Measurements from ENCODE around the gene ATG7.

ATG7 gene

GRCh38 chr3:11554666-11555065, 282.5 kb downstream of the ATG7 start:
- no peak for DNase-seq (ENCODE audit: low spot score)

DNA sequence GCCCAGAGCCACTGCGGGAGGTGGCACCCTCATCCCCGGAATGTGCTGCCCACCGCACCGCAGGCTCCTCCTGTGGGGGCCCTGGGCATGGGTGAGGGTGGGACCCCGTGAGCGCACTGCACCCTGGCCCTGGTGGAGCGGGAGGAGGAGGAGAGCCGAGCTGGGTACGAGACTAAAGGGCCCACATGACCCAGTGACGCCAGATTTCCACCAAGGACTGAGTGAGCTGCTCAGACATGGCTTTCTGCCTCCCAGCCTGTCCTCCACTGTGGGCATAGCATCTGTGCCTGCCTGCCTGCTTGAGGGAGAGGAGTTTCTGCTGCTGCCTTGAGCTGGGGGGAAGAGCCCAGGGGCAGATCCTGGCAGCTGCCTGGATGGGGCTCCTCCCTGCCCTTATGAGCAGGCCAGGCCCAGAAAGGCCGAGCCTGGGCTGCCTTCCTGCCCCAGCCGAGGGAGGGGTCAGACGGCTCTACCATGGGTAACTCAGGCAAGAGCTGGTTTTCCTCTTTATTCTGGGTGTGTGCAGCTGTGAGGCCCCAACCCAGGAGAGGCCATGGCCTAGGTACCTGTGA, 283.1 kb downstream of the ATG7 start:
- DNase-seq (ENCODE audit: low spot score): no peak

DNA sequence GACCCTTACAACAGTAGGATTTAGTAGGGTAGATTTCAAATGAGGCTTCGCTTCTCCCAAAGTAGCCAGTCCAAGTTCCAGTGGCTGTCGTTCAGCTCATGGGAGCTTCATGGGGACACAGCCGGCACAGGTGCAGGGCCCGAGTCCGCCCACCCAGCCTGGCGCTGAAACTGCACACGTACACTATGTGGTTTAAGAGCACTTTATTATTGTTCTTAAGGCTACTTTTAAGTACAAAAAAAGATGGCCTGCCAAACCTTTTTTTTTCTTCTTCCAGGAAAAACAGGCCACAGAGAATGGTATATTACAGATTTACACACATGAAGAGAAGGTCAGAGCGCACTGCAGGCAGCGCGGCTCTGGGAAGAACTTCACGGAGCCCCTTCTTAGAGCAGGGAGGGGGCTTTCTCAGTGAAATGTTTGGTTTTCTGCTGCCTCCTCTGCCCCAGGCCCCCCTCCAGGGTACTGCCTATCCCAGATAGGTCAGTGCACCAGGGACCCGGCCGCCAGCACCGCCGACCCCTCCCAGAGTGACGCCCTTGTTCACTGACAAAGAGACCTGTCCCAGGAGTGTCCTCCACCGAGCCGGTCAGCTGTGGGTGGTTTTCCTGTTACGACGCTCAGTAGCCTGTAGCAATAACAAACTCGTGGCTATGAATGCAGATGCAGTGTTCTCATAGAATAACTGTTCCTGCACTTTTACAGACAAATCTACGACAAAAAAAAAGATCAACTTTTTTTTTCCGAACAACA, 283.9 kb downstream of the ATG7 start:
- no peak for DNase-seq (ENCODE audit: low spot score)

GRCh38 chr3:11556851-11557644, 284.9 kb downstream of the ATG7 start:
- no peak for DNase-seq (ENCODE audit: low spot score)

DNA sequence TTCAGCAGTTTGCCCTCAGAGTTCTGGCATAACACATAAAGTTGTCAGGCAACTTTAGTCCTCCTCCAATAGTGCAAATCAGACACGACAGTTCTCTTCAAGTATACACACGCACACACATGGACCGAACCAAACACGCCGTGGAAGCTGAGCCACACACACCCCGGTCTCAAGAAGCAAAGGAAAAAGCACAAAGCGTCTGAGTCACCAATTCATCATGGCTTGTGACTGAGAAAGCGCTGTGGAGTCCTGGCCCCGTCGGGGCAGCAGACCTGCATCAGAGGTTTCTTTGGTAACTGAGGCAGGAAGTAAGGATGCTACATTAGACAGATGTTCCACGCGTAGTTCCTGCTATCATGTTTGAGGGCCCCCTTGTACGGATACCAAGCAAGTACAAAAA, 285.8 kb downstream of the ATG7 start:
- DNase-seq (ENCODE audit: low spot score): no peak

DNA sequence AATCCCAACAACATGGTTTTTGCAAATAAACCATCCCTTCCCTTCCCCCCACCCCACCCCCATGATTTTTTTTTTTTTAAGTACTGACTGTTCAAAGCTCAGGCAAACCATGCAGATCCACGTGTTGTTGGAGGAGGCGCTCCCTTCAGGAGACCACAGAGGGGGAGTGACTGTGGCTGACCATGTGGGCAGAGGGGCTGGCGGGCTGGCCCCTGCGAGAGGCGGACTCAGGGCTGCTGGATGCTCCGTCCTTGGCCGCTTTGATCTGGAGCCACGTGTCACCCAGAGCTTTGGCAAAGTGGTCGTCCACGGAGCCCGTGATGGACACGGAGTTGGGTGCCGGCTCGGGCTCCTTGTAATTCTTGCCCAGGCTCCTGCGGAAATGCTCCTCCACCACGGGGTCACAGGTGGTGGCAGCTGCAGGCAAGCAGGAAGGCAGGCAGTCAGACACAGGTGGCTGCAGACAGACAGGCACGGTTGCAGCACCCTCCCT, 286.3 kb downstream of the ATG7 start:
- DNase-seq (ENCODE audit: low spot score): no peak

DNA sequence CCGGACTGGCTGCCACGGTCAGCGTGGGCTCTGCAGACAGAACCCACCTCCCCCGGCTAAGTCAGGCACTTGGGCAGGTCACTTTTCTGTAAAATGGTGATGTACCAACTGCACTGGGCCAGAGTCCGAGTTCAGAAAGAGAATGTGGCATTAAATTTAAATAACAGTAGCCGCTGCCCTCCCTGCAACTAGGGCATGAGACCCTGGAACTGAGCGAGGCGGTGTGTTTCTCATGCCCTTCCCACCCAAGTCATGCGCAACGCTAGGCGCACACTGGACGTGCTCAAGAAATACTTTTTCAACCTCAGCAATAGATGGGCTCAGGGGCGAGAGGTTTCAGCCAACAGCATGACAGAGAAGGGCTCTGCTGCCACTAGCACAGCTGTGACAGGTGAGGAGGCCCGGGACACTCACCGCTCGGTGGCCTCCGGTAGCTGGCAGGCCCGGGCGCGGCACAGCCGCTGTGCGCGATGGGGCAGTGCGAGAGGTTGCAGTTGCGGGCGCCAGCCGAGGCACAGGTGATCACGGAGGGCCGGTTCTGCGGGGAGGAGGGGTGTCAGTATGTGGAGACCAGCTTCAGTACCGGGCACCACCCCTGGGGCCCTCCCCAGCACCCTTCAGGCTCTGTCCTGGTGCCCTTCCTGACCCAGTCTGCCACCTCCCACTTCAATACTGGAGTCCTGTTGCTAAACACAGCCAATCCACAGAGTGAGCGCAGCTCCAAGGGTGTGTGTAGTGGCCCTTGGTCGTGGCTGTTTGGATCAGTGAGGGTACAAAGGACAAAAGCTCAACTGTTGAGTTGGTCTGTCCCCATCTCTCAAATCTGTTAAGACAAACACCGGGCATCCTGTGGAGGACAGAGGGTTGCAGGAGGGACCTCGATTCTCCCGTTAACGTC, 287.0 kb downstream of the ATG7 start:
- no peak for DNase-seq (ENCODE audit: low spot score)

DNA sequence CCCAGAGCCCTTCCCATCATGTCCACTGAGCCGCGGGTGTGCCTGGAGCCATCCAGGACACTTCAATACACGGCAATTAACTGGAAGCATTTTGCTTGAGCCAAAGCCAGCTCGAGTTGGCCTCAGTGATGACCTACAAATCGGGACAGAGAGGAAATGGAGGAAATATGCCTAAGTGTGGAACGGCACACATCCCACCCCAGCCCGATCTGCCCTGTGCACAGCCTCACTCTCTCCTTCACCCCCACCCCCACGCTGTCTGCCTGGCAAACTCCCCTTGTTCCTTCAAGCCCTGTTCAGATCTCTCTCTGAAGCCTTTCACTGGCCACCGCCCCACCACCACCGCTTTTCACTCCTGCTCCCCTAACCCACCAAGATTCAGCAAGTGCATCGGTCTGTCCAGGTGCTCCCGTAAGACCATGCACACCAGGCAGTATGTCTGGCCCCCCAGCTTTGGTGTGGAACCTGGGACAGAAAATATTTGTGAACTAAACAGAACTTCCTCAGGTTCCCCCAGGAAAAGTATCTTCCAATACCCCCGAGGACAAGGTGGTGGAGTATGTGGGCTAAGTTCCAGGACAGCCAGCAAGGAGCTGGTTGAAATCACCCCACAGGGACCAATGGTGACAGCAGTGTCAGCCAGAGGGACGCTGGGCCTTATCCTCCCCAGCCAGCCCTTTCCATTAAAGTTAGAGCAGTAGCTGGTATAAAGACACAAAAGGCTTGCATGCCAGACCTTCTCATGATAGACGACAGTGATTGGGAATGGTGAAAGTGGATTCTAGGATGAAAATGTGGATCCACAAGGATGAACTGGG, 287.8 kb downstream of the ATG7 start:
- DNase-seq (ENCODE audit: low spot score): no peak

DNA sequence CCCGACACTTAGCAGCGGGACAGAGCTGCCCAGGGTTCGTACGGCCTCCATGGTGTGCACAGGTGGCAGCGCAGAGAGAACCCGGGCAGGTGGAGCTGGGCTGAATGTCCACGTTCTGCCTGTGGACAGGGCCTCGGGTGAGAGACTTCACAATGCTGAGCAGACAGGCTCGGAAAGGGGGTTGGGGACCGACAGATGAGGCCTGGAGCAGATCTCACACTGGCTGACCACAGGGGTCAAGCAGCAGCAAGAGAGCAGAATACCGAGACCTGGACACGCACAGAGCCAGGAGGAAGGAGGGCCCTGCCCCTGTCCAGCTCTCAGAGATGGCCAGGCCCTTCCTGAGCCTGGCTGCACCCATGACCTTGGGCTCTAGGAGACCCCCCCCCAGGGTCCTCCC, 288.5 kb downstream of the ATG7 start:
- no peak for DNase-seq (ENCODE audit: low spot score)

- no peak for DNase-seq (ENCODE audit: low spot score)
These were observed 290.2 kb downstream of the ATG7 start for GRCh38 chr3:11562277-11562881.

DNA sequence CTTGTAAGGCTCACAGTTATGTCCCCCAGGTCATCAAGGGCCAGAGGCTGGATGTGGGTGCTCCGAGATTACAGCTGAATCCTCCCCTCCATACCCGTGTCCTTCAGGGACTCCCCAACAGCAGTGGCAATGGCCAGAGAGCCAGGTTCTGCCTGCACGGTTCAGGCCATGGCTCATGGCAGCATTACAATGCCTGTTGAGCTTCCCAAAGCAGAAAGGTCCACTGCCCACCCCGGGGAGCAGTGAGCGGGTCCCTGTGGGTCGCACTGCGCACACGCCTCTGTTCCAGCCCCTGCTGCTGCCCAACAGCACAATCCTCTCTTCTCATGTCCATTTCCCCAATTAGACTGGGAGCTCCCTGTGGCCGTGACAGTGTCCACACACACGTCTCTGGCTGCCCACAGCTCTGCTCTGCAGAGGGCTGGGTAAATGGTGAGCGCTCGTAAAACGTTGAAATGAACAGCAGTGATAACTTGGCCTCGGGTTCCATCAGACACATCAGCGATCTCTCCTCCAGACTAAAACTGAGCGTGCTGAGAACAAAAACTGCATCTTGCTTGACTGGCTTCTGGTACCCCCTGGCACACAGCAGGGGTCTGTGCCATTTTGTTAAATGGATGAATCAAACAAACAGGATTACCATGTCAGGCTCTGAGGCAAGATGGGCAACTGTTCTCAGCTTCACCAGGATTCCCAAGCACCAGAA, 291.1 kb downstream of the ATG7 start:
- no peak for DNase-seq (ENCODE audit: low spot score)

DNA sequence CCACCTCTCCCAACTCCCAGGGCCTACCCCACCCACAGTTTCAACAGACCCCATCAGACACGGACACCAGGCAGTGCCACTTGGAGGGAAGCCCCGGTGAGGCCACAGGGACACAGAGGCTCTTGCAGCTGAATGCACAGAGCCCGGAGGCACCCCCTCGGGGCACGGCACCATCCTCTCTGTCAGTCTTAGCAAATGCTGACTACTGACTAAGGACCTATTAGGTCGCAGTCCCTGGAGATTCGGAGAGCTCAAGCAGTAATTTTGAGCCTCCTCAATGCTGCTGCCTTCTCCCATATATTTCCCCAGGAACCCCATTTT, 291.6 kb downstream of the ATG7 start:
- DNase-seq (ENCODE audit: low spot score): no peak

DNA sequence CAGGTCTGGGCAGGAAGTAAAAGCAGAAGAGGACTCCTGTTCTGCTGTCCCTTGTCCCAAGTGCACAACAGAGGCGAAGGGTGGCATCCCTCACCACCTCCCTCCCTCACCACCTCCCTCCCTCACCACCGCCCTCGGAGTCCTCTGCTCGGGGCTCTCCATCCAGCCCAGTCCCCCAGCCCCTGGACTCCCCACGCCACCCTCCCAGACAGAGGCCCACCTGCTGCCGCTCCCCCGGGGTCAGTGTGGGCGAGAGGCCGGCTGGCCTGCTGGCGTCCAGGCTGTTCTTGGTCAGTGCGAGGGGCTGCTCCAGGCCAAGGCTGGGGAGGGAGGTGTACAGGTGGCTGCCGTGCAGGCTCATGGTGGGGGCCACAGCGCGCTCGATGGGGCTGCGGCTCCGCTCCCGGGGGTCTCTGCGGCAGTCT, 292.4 kb downstream of the ATG7 start:
- DNase-seq (ENCODE audit: low spot score): no peak

DNA sequence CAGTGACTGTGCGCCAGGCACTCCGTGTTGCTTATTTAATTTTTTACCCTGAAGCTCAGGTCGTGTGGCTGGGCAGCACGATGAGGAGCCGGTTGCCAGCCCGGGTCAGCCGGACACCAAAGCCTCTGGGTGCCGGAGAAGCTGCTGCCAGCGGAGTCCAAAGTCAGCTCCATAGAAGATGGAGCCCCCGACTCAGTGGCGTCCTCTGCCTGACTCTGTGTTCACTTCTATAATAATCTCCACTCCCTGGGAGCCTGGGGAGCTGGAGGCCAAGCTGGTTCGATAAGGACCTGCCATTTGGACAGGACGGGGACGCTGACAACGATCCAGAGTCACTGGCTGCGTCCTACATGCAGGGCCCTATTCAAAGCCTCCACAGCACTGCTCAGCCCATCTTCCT, 292.9 kb downstream of the ATG7 start:
- no peak for DNase-seq (ENCODE audit: low spot score)

DNA sequence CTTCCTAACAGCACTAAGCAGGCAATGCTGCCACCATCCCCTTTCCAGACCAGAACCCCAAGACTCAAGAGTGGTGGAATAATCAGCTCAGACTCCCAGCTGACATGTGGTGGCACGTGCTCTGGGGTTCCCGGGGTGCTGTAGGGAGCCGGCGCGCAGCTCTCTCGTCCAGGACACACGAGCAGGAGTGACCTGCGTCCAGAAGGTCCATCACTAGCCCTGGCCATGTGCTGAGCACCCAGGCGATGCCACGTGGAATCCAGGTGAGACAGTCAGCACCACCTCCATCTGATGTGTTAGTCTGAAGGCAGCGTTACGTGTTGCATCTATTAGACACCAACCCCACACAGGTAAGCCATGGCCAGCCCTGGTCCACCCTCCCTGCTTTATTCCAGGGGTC, 293.3 kb downstream of the ATG7 start:
- no peak for DNase-seq (ENCODE audit: low spot score)

DNA sequence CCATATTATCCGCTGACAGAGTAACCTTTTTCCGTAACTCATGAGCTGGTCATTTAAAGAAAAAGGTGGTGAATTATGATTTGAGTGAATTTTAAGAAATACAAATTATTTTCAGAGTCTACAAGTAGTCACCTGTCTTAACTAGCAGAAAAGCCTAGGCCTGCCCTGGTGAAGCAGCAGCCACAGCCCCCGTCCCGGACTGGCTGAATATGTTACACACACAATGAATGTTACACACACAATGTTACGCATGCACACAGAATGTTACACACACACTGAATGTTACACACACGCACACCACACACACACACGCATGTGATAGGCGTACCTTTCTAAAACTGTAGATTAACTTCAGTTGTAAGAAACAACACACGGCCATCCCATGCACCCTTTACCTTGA, 293.7 kb downstream of the ATG7 start:
- DNase-seq (ENCODE audit: low spot score): no peak

GRCh38 chr3:11566478-11566877, 294.3 kb downstream of the ATG7 start:
- no peak for DNase-seq (ENCODE audit: low spot score)

GRCh38 chr3:11566916-11567315, 294.7 kb downstream of the ATG7 start:
- no peak for DNase-seq (ENCODE audit: low spot score)

- no peak for DNase-seq (ENCODE audit: low spot score)
These were observed 295.6 kb downstream of the ATG7 start for GRCh38 chr3:11567516-11568467.

Measured in CD4-positive, alpha-beta T cell treated with Interleukin-15 for 4 hours (primary cell).